ENCODE measurements around the gene EEPD1. TPM values are rescaled to one million over a fixed set of nuclear protein-coding genes. Genes with fewer than 3 reads are reported as not detected.
"Not testable (repeated sequence)": the region's sequence is repeated elsewhere in the genome, so short reads cannot be mapped to it uniquely, and the experiment has no call there.

Gene EEPD1
- total RNA-seq, 2 experiments from 2014 or later, result 0.62 to 0.82 TPM

DNA sequence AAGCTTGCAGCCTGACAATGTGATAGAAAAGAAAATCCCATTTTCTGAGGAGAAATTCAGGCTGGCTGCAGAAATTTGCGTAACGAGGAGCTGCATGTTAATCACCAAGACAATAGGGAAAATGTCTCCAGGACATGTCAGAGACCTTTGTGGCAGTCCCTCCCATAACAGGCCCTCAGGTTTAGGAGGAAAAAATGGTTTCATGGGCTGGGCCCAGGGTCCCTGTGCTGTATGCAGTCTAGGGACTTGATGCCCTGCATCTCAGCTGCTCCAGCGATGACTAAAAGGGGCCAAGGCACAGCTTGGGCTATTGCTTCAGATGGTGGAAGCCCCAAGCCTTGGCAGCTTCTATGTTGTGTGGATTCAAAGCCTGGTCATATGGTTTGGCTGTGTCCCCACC lies 168.2 kb downstream of the EEPD1 start:
- H3K4me3 Mint-ChIP-seq, H3K4me1 Mint-ChIP-seq, H3K27me3 Mint-ChIP-seq, H3K9me3 Mint-ChIP-seq, DNase-seq, H3K27ac Mint-ChIP-seq, H3K36me3 Mint-ChIP-seq: not testable (repeated sequence)

DNA sequence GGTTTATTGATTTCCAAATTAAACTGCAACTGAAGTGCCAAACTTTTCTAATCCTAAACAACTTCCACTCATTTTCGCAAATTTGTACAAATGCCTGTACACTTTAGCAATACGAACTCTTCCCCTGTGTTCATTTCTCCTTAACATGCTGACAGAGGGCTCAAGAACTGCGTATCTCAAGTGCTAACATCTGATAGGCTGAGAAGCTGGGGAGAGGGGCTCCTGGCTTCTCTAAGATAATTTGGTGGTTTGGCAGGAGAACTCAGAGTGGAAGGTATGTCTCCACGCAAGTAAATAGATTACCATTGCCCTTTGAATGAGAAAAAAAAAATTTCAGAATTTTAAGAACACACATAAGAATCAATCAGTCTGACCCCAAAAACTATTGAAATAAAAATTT lies 183.3 kb downstream of the EEPD1 start:
- no peaks in the 10 kb centered on the region for H3K4me1 Mint-ChIP-seq
- H3K4me3 Mint-ChIP-seq, result no peak overlapping the region
- peaks cover 6% of the 10 kb centered on the region for H3K9me3 Mint-ChIP-seq
- peaks cover 9% of the 10 kb centered on the region for H3K36me3 Mint-ChIP-seq
- H3K27ac Mint-ChIP-seq, result no peak overlapping the region
- H3K27me3 Mint-ChIP-seq, result no peaks in the 10 kb centered on the region
- DNase-seq, result no peak

DNA sequence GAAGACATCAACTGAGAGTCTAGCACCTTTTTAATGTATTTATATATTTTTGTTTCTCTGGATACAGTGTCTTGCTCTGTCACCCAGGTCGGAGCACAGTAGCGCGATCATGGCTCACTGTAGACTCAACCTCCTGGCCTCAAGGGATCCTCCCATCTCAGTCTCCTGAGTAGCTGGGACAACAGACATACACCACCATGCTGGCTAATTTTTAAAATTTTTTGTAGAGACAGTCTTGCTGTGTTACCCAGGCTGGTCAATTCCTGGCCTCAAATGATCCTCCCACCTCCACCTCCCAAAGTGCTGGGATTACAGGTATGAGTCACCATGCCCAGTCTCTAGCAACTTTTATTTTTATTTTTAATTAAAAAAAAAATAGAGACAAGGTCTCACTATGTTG lies 185.2 kb downstream of the EEPD1 start:
- Mint-ChIP-seq H3K4me1 (no peaks in the 10 kb centered on the region), H3K9me3 (peaks cover 2% of the 10 kb centered on the region), H3K4me3 (no peak overlapping the region), H3K27me3 (no peaks in the 10 kb centered on the region), H3K36me3 (peaks cover 2% of the 10 kb centered on the region), H3K27ac (no peak overlapping the region)
- no peak for DNase-seq

DNA sequence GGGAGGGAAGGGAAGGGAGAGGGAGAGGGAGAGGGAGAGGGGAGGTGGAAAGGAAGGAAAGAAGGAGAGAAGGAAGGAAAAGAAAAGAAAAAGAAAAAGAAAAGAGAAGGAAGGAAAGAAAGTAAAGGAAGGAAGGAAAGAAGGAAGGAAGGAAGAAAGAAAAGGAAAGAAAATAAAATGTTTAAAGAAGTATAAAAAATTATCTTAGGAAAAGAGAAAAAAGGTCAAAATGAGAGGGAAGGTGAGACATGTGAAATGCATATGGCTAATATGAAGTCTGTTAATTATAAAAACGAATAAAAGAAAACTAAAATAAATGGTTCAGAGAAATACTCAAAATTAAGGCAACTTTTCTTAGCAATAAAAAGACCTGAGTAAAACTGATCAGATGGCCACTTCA lies 190.5 kb downstream of the EEPD1 start:
- no peaks in the 10 kb centered on the region for H3K36me3 Mint-ChIP-seq

DNA sequence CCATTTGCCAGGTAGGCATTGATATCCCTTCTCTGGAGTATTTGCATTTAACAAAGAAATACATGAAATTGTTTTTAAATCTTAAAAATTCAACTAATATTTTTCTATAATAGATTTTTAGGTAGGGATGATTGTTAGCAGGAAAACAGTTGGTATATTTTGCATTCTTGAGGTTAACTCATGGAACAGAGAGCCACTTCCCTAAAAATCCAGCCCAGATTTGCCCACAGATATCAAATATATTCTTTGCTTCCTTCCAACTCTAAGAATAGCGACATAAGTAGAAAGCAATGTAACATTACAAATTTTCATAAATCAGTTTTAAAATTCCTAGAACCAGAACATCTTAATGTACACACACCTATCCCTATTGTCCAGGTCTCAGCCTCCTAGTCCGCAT lies 191.6 kb downstream of the EEPD1 start:
- H3K4me3 Mint-ChIP-seq, result no peak overlapping the region
- no peak overlapping the region for H3K27ac Mint-ChIP-seq
- no peaks in the 10 kb centered on the region for H3K4me1 Mint-ChIP-seq
- DNase-seq, result no peak
- H3K27me3 Mint-ChIP-seq, result no peaks in the 10 kb centered on the region
- H3K36me3 Mint-ChIP-seq, result no peaks in the 10 kb centered on the region
- no peaks in the 10 kb centered on the region for H3K9me3 Mint-ChIP-seq

More for the DNA sequence above, 190.5 kb downstream of the EEPD1 start:
- Mint-ChIP-seq H3K9me3 (no peaks in the 10 kb centered on the region), H3K27me3 (no peaks in the 10 kb centered on the region), H3K4me3 (no peak overlapping the region), H3K27ac (no peak overlapping the region), H3K4me1 (no peaks in the 10 kb centered on the region)
- no peak for DNase-seq

DNA sequence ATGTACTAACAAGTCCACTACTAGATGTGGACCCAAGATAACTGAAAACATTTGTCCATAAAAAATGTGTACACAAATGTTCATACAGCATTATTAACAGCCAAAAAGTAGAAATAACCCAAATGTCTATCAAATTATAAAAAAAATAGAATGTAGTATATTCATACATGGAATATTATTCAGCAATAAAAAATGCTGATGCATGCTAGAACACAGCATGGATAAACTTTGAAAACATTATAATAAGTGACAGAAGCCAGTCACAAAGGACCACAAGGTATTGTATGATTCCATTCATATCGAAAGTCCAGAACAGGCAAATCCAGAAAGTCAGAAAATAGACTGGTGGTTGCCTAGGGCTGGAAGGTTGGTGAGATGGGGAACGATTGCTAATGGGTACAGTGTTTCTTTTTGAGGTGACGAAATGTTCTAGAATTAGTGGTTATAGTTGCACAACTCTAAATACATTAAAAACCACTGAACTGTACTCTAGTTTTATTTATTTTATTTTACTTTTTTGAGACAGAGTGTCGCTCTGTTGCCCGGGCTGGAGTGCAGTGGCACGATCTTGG lies 193.3 kb downstream of the EEPD1 start:
- no peak for DNase-seq
- Mint-ChIP-seq H3K27ac (no peak overlapping the region), H3K36me3 (no peaks in the 10 kb centered on the region), H3K27me3 (no peaks in the 10 kb centered on the region), H3K4me1 (no peaks in the 10 kb centered on the region), H3K4me3 (no peak overlapping the region), H3K9me3 (no peaks in the 10 kb centered on the region)

DNA sequence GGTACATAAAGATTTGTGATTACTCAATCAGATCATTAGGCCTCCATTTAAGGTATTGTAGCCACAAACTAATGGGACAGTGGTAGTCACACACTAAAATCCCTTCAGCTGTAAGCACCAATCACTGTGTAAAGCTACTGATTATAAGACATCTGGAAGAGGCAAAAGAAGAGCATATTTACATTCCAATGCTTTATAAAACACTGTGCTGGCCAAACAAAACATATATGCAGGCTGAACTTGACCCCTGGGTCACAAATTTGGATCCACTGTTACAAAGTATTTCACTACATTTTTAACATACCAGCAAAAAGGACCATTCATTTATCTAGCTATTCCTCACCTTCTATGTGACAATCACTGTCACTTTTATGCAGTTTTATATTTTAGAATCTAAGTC lies 195.2 kb downstream of the EEPD1 start:
- no peaks in the 10 kb centered on the region for H3K4me1 Mint-ChIP-seq
- DNase-seq, result no peak
- H3K36me3 Mint-ChIP-seq, result no peaks in the 10 kb centered on the region
- H3K9me3 Mint-ChIP-seq, result no peaks in the 10 kb centered on the region
- H3K4me3 Mint-ChIP-seq, result no peak overlapping the region
- no peak overlapping the region for H3K27ac Mint-ChIP-seq
- H3K27me3 Mint-ChIP-seq, result no peaks in the 10 kb centered on the region

DNA sequence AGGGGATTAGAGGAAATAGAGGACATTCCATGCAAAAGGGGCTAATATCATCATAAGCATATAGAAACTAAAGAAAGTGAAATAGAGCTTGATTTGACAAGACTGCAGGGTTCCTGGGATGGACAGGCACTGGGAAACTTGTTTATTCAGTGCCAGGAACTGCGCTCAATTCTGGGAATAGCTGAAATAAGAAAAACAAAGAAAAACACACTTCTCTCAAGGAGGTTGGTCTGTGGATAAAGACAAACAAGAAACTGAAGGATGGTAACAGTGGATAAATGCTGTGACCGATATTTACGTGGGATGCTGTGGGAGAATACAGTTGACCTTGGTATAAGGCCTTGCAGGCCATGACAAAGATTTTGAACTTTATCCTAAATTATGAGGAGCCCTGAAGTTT lies 195.7 kb downstream of the EEPD1 start:
- Mint-ChIP-seq H3K4me3 (no peak overlapping the region), H3K4me1 (no peaks in the 10 kb centered on the region), H3K27ac (no peak overlapping the region), H3K27me3 (no peaks in the 10 kb centered on the region), H3K9me3 (no peaks in the 10 kb centered on the region), H3K36me3 (no peaks in the 10 kb centered on the region)
- DNase-seq, result no peak

DNA sequence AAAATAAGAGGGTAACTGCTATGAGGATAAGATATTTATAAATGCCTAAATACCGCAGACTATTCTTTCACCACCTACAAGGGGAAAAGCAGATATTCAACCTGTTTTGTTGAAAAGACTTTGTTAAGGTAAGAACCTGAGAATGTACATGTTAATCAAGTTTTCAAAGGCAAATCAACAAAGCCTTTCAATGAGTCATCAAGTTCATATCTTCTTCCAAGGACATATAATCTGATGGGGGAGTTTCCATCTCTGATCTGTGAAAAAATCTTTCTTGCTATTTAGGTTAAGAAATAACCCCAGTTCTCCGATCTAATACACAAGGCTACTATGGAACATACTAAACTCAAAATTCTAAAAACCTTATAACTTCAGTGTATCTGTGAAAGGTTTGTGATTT lies 196.6 kb downstream of the EEPD1 start:
- H3K27ac Mint-ChIP-seq, result no peak overlapping the region
- H3K4me1 Mint-ChIP-seq, result no peaks in the 10 kb centered on the region
- no peaks in the 10 kb centered on the region for H3K27me3 Mint-ChIP-seq
- no peak for DNase-seq
- H3K9me3 Mint-ChIP-seq, result no peaks in the 10 kb centered on the region
- no peak overlapping the region for H3K4me3 Mint-ChIP-seq
- H3K36me3 Mint-ChIP-seq, result no peaks in the 10 kb centered on the region

Other genes starting within 250 kb of the EEPD1 start
- 10 to 100 TPM; 38.6 to 44.6 TPM for gene ANLN, start 236.6 kb downstream of the EEPD1 start, total RNA-seq